ENCODE measurements around the gene ZNF605. TPM values are rescaled to one million over a fixed set of nuclear protein-coding genes. Genes with fewer than 3 reads are reported as not detected.

The ZNF605 gene
- total RNA-seq, 2 experiments from 2014 or later = 4.3 to 5.3 TPM

DNA sequence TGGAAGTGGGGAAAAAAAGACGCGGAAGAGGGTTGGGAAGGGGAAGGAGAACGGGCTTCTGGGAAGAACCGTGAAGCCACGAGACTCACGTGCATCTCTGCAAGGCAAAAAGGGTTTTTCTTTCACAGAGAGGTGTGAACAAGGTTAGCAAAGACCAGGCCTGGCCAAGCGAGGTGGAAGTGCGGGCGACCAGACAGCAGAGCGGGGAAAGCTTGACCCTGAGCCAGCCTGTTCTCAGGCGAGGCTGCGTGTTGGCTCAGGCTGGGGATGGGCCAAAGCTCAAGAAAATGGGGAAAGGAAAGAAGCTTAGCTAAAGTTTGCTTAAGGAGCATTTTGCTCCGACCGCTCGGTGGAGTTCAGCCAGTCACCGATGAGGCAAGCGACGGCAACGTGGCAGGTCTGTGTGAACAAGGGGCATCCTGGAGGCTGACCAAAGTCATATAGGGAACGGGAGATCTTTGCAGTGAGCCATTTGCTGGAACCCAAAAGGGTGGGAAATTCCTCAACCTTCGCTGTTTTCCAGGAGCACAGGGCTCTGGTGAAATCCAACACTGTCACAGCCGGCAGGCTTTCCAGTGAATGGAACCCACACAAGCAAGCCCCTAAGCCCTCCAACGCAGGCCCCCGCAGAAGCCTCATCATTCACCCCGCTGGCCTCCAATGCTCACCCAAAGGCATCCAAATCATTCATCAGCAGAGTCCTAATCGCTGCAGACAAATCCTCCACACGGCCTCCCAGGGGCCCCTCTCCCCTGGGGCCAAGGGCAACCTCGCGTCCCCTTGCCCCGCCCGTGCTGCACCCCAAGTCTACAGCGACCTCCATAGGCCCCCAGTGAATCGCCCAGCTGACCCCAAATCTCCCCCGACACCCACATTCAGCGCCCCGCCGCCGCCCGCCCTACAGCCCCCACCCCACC, 754 bp downstream of the ZNF605 start:
- Mint-ChIP-seq H3K27ac (peak overlapping the region; percentile 76), H3K4me3 (peak overlapping the region; percentile 89), H3K36me3 (ENCODE audit: low read depth) (peaks cover 19% of the 10 kb centered on the region), H3K27me3 (ENCODE audit: low read depth) (no peaks in the 10 kb centered on the region), H3K9me3 (peaks cover 12% of the 10 kb centered on the region), H3K4me1 (ENCODE audit: low read depth) (peaks cover 20% of the 10 kb centered on the region)
- intact Hi-C loops (cut with micrococcal nuclease) = loop anchor here (1.0 to 5.0 kb wide), 6 partner anchors 31 to 193 kb away; partner anchors contain the start of genes ANKLE2, ZNF10, ZNF140 and ZNF26
- CTCF ChIA-PET = no interaction called here
- DNase-seq = peak; percentile 43

GRCh38 chr12:132954471-132955048, 1.5 kb downstream of the ZNF605 start:
- intact Hi-C loops (cut with micrococcal nuclease) = loop anchor here (5.0 kb wide), 1 partner anchor 192 kb away; the partner anchor contains the start of gene ANKLE2
- H3K4me3 Mint-ChIP-seq = peak overlapping the region; percentile 89
- H3K9me3 Mint-ChIP-seq = peaks cover 10% of the 10 kb centered on the region
- no peaks in the 10 kb centered on the region for H3K27me3 Mint-ChIP-seq (ENCODE audit: low read depth)
- DNase-seq = peak; percentile 10
- peaks cover 21% of the 10 kb centered on the region for H3K36me3 Mint-ChIP-seq (ENCODE audit: low read depth)
- CTCF ChIA-PET = no interaction called here
- H3K27ac Mint-ChIP-seq = peak overlapping the region; percentile 1
- peaks cover 20% of the 10 kb centered on the region for H3K4me1 Mint-ChIP-seq (ENCODE audit: low read depth)

GRCh38 chr12:132953771-132954170, 2.3 kb downstream of the ZNF605 start:
- H3K9me3 Mint-ChIP-seq = peaks cover 14% of the 10 kb centered on the region
- CTCF ChIA-PET = interaction anchor here (0.6 kb wide), 1 partner anchor 39 kb away, joined by 4 read pairs; no protein-coding TSS in a partner anchor
- no peaks in the 10 kb centered on the region for H3K27me3 Mint-ChIP-seq (ENCODE audit: low read depth)
- intact Hi-C loops (cut with micrococcal nuclease) = no loop called here
- H3K36me3 Mint-ChIP-seq (ENCODE audit: low read depth) = peaks cover 26% of the 10 kb centered on the region
- peaks cover 20% of the 10 kb centered on the region for H3K4me1 Mint-ChIP-seq (ENCODE audit: low read depth)
- H3K4me3 Mint-ChIP-seq = no peak overlapping the region
- no peak overlapping the region for H3K27ac Mint-ChIP-seq
- DNase-seq = no peak

- Mint-ChIP-seq H3K4me3 (no peak overlapping the region), H3K27ac (no peak overlapping the region), H3K36me3 (ENCODE audit: low read depth) (peaks cover 33% of the 10 kb centered on the region), H3K9me3 (peaks cover 19% of the 10 kb centered on the region), H3K4me1 (ENCODE audit: low read depth) (peaks cover 20% of the 10 kb centered on the region), H3K27me3 (ENCODE audit: low read depth) (no peaks in the 10 kb centered on the region)
- CTCF ChIA-PET = no interaction called here
- intact Hi-C loops (cut with micrococcal nuclease) = no loop called here
- no peak for DNase-seq
Measured at GRCh38 chr12:132953163-132953425, 3.0 kb downstream of the ZNF605 start.

DNA sequence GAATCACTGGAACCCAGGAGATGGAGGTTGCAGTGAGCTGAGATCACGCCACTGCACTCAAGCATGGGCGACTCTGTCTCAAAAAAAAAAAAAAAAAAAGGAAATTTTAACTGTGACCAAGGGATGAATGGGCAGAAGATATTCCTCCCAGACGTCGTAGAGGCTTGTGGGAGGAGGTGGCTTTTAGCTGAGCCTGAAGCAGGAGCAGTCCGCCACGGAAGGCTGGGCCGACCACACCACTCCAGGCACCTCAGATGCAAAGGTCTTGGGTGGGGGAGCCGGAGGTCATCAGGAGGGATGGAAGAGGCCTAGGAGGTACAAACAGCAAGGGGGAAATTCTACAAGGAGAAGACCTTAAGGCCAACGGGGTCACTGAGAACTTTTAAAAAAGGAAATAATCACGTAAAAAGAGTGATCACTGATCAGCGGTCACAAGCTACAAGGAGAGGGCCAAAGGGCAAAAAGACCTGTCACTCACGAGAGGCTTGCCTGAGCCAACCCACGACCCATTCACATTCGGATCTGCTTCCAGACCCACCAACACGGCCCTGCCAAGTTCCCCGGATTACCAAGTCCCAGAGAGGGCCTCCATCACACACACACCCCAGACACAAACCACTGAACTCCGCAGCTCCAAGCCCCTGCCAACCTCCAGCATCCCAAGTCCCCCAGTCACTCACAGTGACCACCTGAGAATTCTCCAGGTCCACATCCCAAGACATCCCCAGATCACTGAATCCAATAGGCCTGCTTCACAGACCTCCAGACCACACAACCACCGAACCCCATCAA, 3.5 kb downstream of the ZNF605 start:
- H3K36me3 Mint-ChIP-seq (ENCODE audit: low read depth) = peaks cover 37% of the 10 kb centered on the region

DNA sequence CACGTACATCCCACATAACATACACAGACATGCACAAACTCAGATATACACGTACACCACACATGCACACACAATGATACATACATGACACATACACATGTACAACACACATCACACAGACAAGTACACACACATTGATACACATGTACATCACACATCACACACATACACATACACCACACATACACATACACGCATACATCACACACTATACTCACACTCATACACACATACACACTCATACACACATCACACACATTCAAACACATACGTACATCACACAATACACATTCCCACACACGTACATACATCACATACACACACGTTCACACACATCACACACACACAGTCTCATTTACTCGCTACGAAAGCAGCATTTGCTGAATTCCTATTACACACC, 4.5 kb downstream of the ZNF605 start:
- Mint-ChIP-seq H3K9me3 (peaks cover 23% of the 10 kb centered on the region), H3K27me3 (ENCODE audit: low read depth) (no peaks in the 10 kb centered on the region), H3K27ac (no peak overlapping the region), H3K4me3 (no peak overlapping the region), H3K36me3 (ENCODE audit: low read depth) (peaks cover 44% of the 10 kb centered on the region), H3K4me1 (ENCODE audit: low read depth) (peaks cover 17% of the 10 kb centered on the region)
- DNase-seq = no peak
- intact Hi-C loops (cut with micrococcal nuclease) = no loop called here
- CTCF ChIA-PET = no interaction called here

More for the DNA sequence above, 3.5 kb downstream of the ZNF605 start:
- no peak overlapping the region for H3K4me3 Mint-ChIP-seq
- DNase-seq = no peak
- peaks cover 23% of the 10 kb centered on the region for H3K9me3 Mint-ChIP-seq
- intact Hi-C loops (cut with micrococcal nuclease) = no loop called here
- H3K27ac Mint-ChIP-seq = no peak overlapping the region
- CTCF ChIA-PET = no interaction called here
- H3K4me1 Mint-ChIP-seq (ENCODE audit: low read depth) = peaks cover 20% of the 10 kb centered on the region
- H3K27me3 Mint-ChIP-seq (ENCODE audit: low read depth) = no peaks in the 10 kb centered on the region

- no peak for DNase-seq
- Mint-ChIP-seq H3K4me3 (no peak overlapping the region), H3K36me3 (ENCODE audit: low read depth) (peaks cover 49% of the 10 kb centered on the region), H3K4me1 (ENCODE audit: low read depth) (peaks cover 15% of the 10 kb centered on the region), H3K27ac (no peak overlapping the region), H3K27me3 (ENCODE audit: low read depth) (no peaks in the 10 kb centered on the region), H3K9me3 (peaks cover 26% of the 10 kb centered on the region)
- CTCF ChIA-PET = no interaction called here
- intact Hi-C loops (cut with micrococcal nuclease) = no loop called here
Measured at GRCh38 chr12:132950844-132951535, 5.1 kb downstream of the ZNF605 start.

DNA sequence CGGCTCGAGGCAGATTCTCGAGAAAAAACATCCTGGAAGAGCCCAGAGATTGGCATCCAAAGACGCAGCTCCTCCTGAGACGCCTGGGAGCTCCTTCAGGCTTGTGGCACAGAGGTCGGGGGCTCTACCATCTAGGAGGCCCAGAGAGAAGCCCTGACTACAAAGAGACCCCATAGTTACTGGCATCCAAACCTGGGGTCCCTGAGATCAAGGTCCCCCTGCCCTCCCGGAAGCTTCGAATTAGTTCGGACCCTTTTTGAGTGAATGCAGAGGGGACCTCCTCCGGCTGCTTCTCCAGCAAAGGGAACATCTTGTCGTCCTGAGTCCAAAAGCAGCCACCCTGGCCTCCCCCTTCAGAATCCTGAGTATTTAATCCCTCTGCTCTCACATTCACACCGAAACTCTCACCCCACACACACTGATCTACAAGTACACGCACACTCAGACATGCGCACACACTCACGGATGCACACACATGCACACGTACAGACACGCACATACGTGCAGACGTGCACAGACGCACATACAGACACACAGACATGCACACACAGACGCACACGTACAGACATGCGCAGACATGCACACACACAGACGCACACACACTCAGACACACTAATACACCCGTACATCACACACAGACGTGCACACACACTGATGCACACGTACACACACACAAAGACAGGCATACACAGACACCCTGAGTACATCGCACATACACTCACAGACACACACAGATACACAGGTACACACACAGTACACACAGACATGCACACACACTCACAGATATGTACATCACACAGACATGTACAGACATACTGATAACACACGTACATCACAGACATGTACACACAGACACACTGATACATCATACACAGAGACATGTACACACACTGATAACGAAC, 5.9 kb downstream of the ZNF605 start:
- H3K27me3 Mint-ChIP-seq (ENCODE audit: low read depth) = no peaks in the 10 kb centered on the region
- DNase-seq = no peak
- peaks cover 31% of the 10 kb centered on the region for H3K9me3 Mint-ChIP-seq
- no peak overlapping the region for H3K27ac Mint-ChIP-seq
- peaks cover 55% of the 10 kb centered on the region for H3K36me3 Mint-ChIP-seq (ENCODE audit: low read depth)
- CTCF ChIA-PET = no interaction called here
- intact Hi-C loops (cut with micrococcal nuclease) = no loop called here
- peaks cover 14% of the 10 kb centered on the region for H3K4me1 Mint-ChIP-seq (ENCODE audit: low read depth)
- H3K4me3 Mint-ChIP-seq = no peak overlapping the region

DNA sequence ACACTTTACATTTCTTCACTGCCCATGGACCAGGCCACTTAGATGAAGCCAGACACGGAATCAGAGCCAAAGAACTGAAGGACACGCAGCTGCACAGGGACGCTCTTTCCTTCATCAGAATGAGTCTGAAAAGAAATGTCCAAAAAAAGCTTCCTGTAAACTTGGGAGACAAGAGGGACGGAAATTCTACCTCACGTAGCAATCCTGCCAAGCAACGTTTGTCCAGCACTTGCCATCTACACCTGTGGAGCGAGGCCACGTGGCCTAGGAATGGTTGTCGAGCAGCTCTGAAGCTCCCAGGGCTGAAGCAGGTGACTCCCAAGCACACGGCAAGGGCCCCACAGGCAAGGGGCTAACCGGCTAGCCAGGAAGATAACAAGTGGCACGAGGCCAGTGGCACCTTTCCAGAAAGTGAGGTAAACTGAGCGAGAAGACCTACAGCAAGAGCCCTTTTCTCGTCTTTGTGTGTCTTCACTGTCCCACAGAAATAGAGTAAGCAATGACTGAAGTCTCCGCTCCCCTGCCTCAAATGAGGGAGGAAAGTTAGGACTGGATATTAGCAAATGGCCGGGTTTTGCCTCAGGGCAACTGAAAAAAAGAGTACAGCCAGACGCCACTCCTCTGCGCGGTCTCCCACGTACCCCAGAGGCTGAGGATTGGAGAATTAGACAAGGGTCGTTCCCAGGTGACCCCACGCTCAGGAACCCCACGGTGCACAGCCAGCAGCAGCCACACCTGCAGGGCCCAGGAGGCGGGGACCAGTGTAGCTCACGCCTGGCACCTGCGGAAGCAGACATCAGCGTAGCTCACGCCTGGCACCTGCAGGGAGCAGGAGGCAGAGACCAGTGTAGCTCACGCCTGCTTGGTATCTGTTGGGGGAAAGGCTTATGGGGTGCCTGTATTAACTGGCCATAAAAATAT, 7.7 kb downstream of the ZNF605 start:
- CTCF ChIA-PET = no interaction called here
- Mint-ChIP-seq H3K27me3 (ENCODE audit: low read depth) (no peaks in the 10 kb centered on the region), H3K4me1 (ENCODE audit: low read depth) (no peaks in the 10 kb centered on the region), H3K4me3 (no peak overlapping the region), H3K9me3 (peaks cover 33% of the 10 kb centered on the region), H3K27ac (no peak overlapping the region), H3K36me3 (ENCODE audit: low read depth) (peaks cover 66% of the 10 kb centered on the region)
- intact Hi-C loops (cut with micrococcal nuclease) = no loop called here
- no peak for DNase-seq

- intact Hi-C loops (cut with micrococcal nuclease) = no loop called here
- Mint-ChIP-seq H3K27ac (no peak overlapping the region), H3K4me3 (no peak overlapping the region), H3K9me3 (peaks cover 42% of the 10 kb centered on the region), H3K4me1 (ENCODE audit: low read depth) (no peaks in the 10 kb centered on the region), H3K27me3 (ENCODE audit: low read depth) (no peaks in the 10 kb centered on the region), H3K36me3 (ENCODE audit: low read depth) (peaks cover 78% of the 10 kb centered on the region)
- CTCF ChIA-PET = no interaction called here
- no peak for DNase-seq
Measured at GRCh38 chr12:132946246-132946820, 9.8 kb downstream of the ZNF605 start.
